HG02981 (cell line): ENCODE data around the gene TUB.

ENCODE experiments used
- ATAC-seq: cut with Tn5 transposase; IDR thresholded peaks from one replicate; pipeline ENCODE4 v1.9.1; 2021; ENCODE audit warnings: mild to moderate bottlenecking, moderate library complexity; ENCODE audit not compliant: unreplicated experiment

TUB gene

DNA sequence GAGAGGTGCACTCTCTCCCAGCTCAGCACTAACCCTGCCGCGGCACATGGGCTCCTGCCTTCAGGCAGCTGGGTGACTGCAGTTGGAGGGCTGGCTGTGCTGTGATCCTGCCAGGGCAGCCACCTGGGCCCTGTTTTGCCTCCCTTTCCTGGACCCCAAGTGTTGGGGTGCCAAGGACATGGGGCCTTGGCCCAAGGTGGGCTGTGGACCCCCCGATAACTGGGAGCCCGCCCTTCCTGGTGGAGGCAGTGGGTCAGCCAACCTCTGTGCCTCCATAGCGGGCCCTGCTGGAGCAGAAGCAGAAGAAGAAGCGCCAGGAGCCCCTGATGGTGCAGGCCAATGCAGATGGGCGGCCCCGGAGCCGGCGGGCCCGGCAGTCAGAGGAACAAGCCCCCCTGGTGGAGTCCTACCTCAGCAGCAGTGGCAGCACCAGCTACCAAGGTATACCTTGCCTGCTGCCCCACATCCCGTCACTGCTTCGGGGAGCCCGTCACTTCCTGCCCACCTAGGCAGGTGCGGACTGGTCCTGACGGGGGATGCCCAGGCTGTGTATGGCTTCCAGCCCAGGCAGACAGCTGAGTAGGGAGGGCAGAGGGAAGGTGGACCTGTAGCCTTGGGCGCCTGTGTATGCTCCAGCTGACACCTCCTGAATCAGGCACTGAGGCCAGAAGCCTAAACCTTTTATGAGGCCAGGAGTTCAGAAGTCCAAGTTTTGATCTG, 8.9 kb downstream of the TUB start:
- no peak for ATAC-seq

DNA sequence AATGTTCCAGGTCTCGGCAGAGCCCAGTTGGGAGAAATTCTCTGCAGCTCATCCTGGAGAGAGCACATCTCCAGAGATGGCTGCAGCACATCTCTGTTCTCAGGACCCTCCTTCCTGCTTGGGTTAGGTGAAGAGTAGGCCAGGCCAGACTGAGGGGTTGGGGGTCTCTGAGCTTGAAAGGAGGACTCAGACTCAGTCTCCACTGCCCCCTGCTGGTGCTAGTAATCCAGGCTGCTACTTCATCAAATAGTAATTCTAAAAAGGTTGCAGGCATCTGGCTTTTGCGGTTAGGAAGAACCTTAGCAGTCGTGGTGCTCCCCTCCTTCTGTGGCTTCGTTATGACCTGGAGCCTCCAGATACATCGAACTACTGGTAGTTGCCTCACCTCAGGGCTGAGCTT, 9.7 kb downstream of the TUB start:
- no peak for ATAC-seq

DNA sequence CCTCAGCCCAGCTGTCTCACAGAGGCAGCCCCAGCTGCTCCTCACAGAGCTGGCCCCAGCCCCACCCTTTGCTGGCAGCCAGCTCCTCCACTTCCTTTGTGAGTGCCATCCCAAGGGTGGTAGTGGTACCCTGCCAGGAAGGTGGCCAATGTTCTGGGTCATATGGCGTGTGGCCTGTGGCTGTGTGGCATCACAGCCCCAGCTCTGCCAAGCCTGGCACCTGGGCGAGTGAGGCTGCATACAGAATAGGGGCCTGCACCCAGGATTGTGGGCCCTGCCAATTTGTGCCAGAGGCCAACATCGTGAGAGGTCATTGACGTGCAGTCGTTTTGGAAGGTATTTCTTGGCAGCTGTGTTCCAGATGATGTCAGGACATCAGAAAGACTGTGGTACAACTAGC, 10.7 kb downstream of the TUB start:
- no peak for ATAC-seq

DNA sequence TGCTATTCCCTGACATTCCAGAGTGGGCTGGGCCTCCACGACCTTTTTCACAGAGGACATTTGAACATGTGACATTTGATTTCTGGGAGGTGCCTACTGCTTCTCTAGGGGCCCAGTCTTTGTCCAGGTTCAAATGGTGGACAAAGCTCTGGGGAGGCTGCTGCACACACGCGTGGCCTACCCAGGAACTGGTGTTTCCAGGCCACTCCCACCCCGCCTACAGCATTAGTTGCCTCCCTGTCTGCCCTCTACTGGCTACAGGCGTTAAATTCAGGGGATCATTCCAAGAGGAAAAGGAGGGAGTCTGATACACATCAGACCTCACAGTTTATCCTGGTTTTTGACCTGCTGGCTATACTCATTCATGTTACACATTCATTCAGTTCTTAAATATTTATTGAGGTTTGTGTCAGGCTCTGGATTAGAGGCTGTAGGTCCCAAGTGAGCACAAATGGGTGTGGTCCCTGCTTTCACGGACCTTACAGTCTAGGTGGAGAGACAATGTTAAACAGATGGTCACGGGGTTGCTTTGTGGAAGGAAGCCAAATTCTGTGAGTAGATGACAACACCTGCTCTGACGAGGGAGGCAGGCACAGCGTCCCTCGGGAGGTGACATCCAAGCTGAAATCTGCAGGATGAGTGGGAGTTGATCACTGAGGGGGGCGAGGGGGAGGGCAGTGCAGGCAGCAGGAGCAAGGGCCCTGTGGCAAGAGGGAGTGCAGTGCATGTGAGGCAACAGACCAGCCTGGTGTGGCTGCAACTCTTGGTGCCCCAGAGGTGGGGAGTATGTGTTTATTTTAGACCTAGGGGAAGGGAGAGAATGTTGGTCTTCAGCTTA, 11.8 kb downstream of the TUB start:
- ATAC-seq = peak; percentile 83

DNA sequence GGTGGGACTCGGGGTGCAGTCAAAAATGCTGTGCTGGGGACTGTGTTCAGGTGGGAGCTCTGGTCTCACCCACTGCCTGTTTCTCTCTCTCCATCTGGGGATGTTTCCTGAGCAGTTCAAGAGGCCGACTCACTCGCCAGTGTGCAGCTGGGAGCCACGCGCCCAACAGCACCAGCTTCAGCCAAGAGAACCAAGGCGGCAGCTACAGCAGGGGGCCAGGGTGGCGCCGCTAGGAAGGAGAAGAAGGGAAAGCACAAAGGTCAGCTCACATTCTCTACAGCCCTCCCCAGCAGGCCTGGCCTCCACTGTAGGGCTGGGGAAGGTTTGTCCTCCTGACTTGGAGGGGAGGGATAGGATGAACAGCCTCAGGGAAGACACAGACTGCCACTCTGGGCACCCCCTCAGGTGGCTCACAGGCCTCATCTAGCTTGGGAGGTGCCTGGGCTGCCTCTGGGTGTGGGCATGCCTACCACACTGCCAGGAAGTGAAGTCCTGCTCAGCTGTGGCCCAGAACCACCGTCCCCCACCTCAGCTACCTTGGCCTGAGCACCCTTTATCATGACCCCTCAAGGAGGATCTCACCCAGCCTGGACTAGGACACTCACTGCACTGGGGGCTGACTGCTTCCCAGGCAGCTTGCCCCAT, 13.0 kb downstream of the TUB start:
- no peak for ATAC-seq

DNA sequence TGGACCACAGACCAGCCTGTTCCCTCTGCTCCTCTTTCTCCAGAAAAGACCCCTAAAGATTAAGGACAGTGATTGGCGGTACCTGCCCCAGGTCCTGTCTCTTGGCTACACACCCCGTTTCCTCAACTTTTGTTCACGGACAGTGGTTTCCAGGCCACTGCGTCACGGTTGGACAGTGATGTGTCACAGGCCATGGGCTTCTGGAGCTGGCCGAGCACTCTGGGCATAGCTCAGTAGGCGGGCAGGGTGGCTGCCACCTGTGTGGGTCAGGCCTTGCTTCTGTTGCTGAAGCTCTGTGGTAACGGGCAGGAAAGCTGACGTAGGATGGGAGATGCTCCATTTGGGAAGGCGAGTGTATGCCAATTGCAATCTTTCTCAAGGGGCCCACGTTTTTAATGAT, 13.6 kb downstream of the TUB start:
- no peak for ATAC-seq

DNA sequence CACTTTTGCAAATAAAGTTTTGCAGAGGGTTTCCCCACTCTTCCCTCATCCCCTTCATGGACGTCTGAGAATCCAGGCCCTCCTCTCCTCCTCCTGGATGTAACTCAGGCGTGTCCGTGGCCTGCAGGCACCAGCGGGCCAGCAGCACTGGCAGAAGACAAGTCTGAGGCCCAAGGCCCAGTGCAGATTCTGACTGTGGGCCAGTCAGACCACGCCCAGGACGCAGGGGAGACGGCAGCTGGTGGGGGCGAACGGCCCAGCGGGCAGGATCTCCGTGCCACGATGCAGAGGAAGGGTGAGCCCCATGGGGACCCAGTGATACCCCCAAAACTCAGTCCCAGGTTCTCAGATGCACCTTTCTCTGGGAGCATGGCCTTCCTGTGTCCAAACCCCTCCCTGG, 14.4 kb downstream of the TUB start:
- ATAC-seq = no peak

DNA sequence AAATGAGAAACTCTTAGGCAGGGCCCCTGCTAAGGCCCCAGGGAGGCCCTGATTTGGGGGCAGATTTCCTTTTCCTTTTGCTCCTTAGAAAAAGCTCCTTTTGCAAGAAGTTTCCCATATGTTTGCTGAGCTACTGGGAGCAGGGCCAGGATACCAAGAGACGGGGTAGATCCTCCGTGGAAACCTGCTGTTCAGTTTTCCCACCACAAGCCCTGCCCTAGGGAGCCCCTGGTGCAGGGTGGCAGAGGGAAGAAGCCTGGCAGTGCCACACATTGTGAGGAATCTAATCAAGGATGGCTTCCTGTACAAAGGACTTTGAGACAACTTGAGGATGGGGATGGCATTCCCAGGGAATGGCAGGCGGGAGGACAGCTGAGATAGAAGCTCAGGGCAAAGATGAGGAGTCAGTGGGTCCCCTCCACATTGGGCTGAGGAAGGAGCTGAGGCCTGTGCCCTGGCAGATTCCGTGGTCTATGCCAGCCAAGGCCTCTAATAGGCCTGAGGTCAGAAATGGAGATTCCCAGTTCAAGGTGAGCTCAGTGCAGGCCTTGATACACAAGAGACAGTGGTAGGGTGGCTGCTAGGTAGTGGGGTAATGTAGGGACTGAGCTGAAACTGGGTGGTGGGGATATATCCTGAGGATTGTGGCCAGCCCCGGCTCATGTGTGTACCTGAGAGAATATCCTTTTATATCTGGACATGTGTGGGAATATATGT, 15.0 kb downstream of the TUB start:
- ATAC-seq = no peak

DNA sequence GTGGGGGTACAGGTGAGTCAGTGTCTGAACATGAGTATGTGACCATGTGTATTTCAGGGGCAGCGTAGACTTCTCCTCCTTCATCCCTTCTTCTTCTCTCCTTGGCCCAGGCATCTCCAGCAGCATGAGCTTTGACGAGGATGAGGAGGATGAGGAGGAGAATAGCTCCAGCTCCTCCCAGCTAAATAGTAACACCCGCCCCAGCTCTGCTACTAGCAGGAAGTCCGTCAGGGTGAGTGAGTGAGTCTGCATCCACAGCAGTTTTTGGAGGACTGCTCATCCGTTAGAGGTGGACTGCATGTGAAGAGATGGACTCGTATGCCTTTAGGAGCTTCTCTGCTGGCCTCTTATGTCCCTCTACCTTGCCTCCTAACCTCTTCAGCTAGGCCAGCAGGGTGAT, 15.6 kb downstream of the TUB start:
- no peak for ATAC-seq

DNA sequence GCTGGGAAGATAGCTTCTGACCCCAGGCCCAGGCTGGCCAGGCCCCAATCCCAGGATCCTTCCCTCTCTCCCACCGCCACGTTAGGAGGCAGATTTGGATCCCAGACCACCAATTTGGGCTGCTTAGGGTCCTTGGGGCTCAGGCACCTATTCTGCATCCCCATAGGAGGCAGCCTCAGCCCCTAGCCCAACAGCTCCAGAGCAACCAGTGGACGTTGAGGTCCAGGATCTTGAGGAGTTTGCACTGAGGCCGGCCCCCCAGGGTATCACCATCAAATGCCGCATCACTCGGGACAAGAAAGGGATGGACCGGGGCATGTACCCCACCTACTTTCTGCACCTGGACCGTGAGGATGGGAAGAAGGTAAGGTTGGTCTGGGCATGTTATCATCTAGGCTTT, 16.1 kb downstream of the TUB start:
- no peak for ATAC-seq

DNA sequence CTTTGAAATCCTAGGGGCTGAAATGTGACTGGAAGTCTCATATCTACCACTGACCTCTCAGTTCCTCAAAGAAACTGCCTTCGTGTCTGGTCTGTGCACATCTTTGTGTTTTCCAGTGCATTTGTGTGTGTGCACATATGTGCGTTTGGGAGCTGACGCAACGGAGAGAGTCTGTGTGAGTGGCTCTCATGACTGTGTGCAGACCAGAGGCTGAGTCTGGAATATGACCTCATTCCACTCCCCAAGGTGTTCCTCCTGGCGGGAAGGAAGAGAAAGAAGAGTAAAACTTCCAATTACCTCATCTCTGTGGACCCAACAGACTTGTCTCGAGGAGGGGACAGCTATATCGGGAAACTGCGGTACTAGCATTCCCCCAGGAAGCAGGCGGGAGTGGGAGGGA, 16.5 kb downstream of the TUB start:
- ATAC-seq = no peak

DNA sequence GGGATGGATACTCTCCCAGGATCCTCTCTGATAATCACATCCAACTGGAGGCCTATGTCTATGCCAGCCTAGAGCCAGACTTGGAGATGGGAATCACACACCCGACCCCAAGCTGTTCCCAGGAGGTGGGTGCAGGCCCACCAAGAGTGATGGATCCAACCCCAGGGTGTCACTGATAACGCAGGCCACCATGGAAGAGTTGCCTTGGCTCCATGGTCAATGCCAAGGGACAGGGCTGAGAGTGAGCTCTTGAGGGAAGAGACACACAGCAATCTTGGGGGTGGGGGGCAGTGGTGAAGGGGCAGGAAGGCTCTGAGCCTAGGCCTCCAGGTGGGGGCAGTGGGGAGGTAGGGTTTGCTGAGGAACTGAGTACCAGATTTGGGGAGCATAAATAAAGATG, 16.9 kb downstream of the TUB start:
- no peak for ATAC-seq

DNA sequence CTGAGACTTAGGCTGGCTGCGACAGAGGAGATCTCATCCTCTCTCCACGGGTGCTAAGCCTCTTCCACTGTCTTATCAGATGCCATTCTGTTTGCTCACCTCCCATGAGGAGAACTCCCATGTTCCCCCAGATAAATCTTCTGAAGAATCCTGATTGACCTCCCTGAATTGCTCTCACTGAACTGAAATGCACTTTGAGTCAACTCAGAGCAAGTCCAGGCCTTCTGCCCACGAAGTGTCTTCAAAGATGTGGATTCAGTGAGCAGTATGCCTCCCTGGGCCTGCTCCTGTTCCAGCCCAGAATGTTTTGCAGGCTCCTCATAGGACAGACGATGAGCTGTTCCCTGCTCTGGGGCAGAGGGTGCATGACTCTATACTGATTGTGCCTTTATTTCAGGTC, 17.4 kb downstream of the TUB start:
- no peak for ATAC-seq

DNA sequence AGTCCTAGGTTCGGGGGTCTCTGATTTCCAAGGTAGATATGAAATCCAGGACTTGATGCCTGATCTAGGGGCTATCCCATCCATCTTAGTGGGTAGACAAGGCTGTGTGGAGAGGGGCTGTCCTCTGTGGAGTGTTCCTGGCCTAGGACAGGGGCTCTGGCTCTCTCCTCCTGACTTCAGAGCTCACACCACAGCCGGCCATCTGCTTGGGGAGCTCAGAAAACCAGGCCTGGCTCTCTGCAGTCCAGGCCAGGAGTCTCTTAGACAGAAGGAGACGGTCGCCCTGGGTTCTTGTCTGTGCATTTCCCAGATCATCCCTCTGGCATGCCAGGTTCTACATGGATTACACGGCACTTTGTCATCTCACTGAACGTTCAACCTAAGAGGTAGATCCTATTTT, 17.9 kb downstream of the TUB start:
- no peak for ATAC-seq

DNA sequence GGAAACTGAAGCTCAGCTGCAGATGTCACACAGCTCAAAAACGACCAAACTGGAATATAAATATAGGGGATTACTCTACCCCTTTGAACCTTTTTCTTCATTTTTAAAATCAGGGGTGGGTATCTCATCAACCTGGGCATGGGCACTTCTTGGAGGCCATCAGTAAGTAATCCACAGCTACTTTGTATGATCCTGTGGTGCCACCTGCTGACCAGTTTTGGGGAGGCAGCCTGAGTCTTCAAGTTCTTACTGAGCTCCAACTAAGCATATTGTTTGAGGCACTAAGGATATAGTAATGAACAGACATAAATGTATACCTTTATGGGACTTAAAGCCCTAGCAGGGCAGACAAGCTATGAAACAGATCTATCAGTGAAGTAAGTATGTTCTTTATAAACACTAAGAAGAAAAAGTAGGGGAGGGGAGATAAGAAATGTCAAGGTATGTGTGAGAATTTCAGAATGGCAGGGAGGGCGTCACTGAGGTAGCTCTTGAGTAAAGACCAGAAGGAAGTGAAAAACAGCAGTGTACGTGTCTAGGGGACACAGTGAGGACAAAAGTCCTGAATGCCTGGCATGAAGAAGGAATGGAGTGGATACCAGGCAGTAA, 18.4 kb downstream of the TUB start:
- ATAC-seq = no peak

DNA sequence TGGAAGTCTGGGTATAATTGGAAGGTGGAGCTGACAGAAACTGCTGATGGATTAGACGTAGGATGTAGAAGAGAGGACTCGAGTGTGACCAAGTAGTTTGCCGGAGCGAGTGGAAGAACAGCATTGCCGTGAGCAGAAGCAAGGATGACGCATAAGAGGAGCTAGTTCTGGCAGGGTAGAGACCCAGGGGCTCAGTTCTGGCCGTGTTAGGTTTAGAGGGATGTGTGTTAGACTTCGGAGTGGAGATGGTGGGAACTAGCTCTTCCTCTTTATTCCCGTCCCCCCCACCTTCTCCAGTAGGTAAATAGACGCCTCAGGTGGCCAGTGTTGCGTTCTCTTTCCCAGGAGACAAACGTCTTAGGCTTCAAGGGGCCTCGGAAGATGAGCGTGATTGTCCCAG, 19.1 kb downstream of the TUB start:
- ATAC-seq = no peak

DNA sequence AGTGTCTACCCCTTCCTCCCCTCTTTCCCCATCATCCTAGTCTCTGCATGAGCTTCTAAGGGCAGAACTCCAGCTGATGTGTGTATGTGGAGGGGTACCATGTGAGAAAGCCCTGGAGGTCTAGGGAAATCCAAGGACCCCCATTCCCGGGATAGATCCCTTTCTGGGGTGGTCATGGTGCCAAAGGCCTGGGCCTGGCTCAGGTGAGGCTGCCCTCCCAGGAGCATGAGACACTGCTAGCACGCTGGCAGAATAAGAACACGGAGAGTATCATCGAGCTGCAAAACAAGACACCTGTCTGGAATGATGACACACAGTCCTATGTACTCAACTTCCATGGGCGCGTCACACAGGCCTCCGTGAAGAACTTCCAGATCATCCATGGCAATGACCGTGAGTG, 19.6 kb downstream of the TUB start:
- no peak for ATAC-seq

DNA sequence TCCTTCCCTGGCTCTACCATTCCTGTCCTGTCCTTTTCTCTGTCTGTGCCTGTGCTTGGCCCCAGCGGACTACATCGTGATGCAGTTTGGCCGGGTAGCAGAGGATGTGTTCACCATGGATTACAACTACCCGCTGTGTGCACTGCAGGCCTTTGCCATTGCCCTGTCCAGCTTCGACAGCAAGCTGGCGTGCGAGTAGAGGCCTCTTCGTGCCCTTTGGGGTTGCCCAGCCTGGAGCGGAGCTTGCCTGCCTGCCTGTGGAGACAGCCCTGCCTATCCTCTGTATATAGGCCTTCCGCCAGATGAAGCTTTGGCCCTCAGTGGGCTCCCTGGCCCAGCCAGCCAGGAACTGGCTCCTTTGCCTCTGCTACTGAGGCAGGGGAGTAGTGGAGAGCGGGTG, 20.4 kb downstream of the TUB start:
- ATAC-seq = no peak

DNA sequence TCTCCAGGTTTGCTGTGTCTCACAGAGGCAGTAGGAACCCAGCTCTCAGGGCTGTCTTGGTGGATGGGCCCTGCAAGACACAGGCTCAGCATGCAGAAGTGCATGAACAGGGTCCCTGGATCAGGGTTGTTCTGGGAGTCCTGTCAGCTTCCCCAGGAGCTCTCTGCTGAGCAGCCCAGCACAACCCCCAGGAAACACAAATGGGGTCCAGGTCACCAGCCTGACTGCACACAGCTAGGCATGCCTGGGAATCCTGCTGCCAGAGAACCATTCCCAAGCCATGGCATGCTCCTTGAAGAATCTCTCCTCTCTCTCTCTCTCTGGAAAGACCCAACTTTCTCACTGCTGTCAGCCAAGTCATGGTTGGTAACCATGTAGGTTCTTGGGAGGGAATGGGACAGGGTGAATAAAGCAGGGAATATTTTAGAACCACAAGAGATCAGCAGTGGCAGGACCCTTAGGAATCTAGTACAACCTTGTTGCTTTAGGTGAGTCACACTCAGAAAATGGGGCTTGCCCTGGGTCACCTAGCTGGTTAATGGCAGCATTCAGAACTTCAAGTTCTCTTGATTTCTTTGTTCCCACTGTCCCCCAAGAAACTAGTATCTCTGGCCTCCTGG, 21.4 kb downstream of the TUB start:
- ATAC-seq = no peak

DNA sequence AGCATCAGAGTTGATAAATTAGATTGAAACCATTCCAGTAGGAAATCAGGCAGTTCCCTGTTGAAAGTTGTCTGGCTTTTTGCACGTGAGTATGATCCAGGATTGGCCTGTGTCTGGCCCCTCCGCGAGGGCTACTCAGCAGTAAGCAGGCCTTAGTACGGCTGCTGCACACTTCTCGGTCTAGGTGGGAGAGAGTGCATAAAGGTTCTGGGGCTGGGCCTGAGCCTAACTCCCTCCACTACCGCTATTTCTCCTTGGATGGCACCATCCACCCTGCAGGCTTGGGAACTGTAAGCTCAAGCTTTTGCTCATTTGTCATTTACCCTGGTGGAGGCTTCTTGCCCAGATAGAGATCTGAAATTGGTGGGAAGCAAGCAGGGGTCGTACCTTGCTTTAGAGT, 22.0 kb downstream of the TUB start:
- no peak for ATAC-seq

DNA sequence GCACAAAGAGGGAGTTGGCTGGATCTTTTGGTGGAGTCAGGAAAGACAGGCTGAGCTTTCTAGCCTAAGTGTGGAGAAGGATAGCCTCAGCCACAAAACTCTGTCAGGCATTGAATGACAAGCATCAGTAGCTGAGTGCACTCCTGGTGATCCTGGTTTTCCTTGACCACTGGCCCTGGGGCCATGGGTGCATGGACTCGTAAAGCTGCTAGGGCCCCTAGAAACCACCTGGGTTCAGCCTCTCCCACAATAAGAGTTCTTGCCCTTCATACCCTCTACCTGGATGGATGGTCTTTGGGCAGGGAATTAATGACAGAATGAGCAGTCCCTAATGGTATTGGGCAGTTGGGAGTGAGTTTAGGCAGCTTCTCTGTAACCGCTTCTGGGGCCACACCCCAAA, 22.9 kb downstream of the TUB start:
- ATAC-seq = no peak
